GM19467 (cell line): ENCODE data around the gene CRYGD.

Experiments used
- ATAC-seq: cut with Tn5 transposase; IDR thresholded peaks from one replicate; pipeline ENCODE4 v1.9.1; 2021; ENCODE audit warnings: mild to moderate bottlenecking, moderate library complexity; ENCODE audit not compliant: unreplicated experiment

Gene CRYGD

DNA sequence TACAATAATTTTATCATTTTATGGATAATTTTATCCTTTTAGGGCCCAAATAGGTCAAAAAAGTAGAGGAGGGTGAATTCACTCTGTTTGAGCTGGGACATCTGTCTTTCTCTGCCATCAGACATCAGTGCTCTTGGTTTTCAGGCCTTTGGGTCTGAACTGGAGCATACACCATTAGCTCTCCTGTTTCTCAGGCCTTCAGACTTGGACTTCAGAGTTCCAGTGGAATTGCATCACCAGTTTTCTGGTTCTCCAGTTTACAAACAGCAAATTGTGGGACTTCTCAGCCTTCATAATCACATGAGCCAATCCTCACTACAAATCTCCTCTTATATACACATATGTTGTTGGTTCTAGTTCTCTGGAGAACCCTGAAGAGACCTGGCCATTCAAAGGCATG, 33.9 kb downstream of the CRYGD start:
- no peak for ATAC-seq

DNA sequence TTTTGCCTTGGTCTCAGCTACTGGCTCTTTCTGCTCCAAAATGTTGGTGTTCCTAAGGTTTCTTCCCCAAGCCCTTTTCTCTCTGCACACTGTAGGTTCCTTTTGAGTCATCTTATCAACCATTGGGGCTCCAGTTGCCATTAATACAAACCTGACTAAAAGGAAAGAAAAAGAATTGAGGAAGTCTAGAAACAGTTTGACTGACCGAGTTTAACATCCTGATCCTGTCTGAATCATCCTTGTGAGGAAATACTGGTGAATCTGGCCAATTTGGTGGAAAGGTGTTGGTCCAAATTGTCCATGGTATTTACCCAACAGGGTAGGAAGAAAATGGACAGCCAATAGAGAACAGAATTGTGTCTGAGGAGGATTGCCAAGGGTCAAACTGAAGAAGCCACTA, 38.3 kb downstream of the CRYGD start:
- no peak for ATAC-seq

DNA sequence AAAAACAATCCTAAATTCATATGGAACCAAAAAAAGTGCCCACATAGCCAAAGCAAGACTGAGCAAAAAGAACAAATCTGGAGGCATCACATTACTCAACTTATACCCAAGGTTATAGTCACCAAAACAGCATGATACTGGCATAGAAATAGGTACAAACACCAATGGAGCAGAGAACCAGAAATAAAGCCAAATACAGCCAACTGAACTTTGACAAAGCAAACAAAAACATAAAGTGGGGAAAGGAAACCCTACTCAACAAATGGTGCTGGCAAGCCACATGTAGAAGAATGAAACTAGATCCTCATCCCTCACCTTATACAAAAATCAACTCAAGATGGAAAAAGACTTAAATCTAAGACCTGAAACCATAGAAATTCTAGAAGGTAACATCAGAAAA, 40.5 kb downstream of the CRYGD start:
- ATAC-seq: no peak

DNA sequence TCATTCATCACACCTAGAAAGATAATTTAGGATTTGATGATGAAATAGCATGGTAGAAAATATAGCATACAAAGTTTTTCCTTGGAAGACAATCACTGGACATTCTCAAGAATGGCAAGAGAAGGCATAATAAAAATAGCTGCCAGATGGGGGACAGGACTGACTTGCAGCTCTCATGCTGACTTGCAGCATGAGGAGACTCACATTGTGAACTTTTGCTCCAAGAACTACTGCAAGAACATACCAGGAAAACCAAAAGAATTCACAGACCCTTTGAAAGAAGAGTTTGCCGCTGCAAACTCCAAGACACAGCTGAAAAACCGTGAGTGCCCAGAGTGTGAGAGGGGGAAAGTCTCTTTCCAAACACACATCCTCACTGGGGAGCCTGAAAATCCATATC, 47.0 kb downstream of the CRYGD start:
- no peak for ATAC-seq

DNA sequence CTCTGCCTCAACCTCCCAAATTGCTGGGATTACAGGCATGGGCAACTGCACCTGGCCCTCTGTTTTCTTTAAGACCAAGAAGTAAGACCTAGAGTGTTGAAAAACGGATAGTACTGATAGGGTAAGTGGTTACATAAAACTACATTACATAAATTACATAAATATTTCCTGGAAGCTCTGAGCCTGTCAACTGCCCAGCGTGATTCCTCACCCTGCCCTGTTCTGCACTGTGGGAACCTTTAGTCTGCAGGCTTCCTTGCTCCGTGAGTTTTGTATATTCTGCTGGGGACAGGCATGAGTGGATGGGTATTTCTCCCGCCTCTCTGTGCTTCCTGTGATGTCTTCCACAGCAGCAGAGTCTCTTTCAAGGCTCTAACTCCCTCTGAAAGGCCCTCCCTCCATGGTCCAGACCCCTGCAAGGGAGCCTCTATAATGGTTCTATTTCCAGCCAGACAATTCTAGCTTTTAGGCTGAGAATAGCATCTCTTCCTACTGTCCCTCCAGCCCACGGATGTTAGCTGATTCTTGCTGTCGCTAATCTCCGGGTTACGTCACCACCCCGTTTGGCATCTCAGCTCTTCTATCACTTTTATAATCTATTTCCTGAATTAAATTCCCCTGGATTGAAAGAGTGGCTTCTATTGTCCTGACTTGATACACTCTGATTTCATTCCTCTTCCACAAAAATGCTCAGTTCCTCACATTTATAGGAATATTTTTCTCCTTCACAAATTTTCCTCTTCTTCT, 49.5 kb downstream of the CRYGD start:
- no peak for ATAC-seq

DNA sequence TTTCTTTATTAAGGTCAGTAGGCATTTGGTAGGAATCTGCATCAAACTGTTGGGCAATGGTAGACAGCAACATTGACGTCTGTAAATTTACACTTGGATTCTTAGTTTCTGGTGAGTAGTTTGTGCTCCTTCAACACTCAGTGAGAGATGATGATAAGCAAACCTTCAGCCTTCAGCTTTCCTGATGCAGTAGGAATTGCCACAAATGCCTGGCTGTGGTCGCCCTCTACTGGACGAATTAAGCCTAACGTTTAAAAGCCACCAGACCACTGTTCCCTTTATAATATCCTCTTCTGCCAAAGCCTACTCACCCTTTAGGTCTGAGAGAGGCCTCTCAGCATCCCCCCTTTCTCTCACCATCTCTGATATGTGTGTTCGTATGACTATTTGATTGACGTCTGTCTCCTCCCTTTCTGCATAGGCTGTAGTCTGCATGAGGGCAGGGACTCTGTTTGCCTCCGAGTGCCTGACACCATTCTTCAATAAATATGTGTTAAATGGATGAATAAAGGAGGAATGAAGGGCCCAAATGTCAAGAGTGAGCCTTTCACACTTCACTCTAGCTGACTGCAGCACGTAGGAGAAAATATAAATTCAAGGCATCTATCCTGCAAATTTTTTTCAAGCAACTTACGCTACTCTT, 52.0 kb downstream of the CRYGD start:
- peak; percentile 74 for ATAC-seq
